Mesendoderm (in vitro differentiated cells): ENCODE measurements around the gene HBG2.
"Not testable (repeated sequence)": the region's sequence is repeated elsewhere in the genome, so short reads cannot be mapped to it uniquely, and the experiment has no call there.

Experiments used
- DNase-seq: peaks from one replicate; pipeline ENCODE4 v3.0.0; 2013
- H2AK5ac ChIP-seq: 2 replicates; pipeline ENCODE4 v1.6.1; 2013; ENCODE audit warnings: low read length, inconsistent platforms
- H2BK120ac ChIP-seq: 2 replicates; pipeline ENCODE4 v1.6.1; 2013; ENCODE audit warnings: low read depth, mild to moderate bottlenecking, low read length, moderate library complexity, mixed read lengths
- H2BK15ac ChIP-seq: replicated peaks from 2 replicates; pipeline ENCODE4 v1.6.1; 2013; ENCODE audit warnings: low read depth, mild to moderate bottlenecking, moderate library complexity
- H2BK5ac ChIP-seq: 2 replicates; pipeline ENCODE4 v1.6.1; 2013; ENCODE audit warnings: low read length, inconsistent platforms
- H3K18ac ChIP-seq: 2 replicates; pipeline ENCODE4 v1.6.1; 2013; ENCODE audit warnings: mild to moderate bottlenecking, low read length, mixed read lengths
- H3K23ac ChIP-seq: one replicate; pipeline ENCODE4 v1.6.1; 2013; ENCODE audit warnings: low read length
- H3K27ac ChIP-seq: 2 replicates; pipeline ENCODE4 v1.5.1; 2013; ENCODE audit warnings: low read depth, mild to moderate bottlenecking, inconsistent platforms, low read length, moderate library complexity
- H3K27me3 ChIP-seq: 2 replicates; pipeline ENCODE4 v1.6.1; 2013; ENCODE audit warnings: low read length, control low read depth, mild to moderate bottlenecking, inconsistent platforms; ENCODE audit not compliant: insufficient read depth, poor library complexity
- H3K36me3 ChIP-seq: 2 replicates; pipeline ENCODE4 v1.6.1; 2013; ENCODE audit warnings: low read length, inconsistent platforms; ENCODE audit not compliant: control insufficient read depth, insufficient read depth
- H3K4ac ChIP-seq: one replicate; pipeline ENCODE4 v1.6.1; 2013; ENCODE audit warnings: low read depth, mild to moderate bottlenecking, low read length, moderate library complexity
- H3K4me1 ChIP-seq: 2 replicates; pipeline ENCODE4 v1.6.1; 2013; ENCODE audit warnings: low read depth, low read length, inconsistent platforms; ENCODE audit not compliant: control insufficient read depth
- H3K4me2 ChIP-seq: 2 replicates; pipeline ENCODE4 v1.6.1; 2013; ENCODE audit warnings: low read length
- H3K4me3 ChIP-seq: 2 replicates; pipeline ENCODE4 v1.5.1; 2013; ENCODE audit warnings: mild to moderate bottlenecking, low read length
- H3K56ac ChIP-seq: one replicate; pipeline ENCODE4 v1.6.1; 2013; ENCODE audit warnings: low read length
- H3K79me1 ChIP-seq: 2 replicates; pipeline ENCODE4 v1.6.1; 2013; ENCODE audit warnings: low read length, inconsistent platforms
- H3K79me2 ChIP-seq: 2 replicates; pipeline ENCODE4 v1.6.1; 2013; ENCODE audit warnings: mild to moderate bottlenecking, low read length; ENCODE audit not compliant: control insufficient read depth, insufficient read depth
- H3K9ac ChIP-seq: 2 replicates; pipeline ENCODE4 v1.6.1; 2013; ENCODE audit warnings: low read length, inconsistent platforms
- H4K5ac ChIP-seq: one replicate; pipeline ENCODE4 v1.6.1; 2013; ENCODE audit warnings: low read length
- H4K8ac ChIP-seq: one replicate; pipeline ENCODE4 v1.6.1; 2013; ENCODE audit warnings: low read depth, mild to moderate bottlenecking, control low read depth, low read length, moderate library complexity
- WGBS: extraction: QIAGEN DNeasy Blood & Tissue Kit; methylation state at CpG from one replicate; pipeline ENCODE4 v1.1.7; 2013; ENCODE audit warnings: low lambda C conversion rate, missing lambda C conversion rate; ENCODE audit not compliant: insufficient coverage; ENCODE audit errors: extremely low coverage; 5-methylcytosine and 5-hydroxymethylcytosine counted together

The HBG2 gene

GRCh38 chr11:5258543-5259262 lies 4.1 kb upstream of the HBG2 start:
- Histone ChIP-seq H3K4ac (no peak overlapping the region), H2AK5ac (no peak overlapping the region), H3K18ac (peak overlapping the region; percentile 39), H3K4me3 (no peak overlapping the region), H3K23ac (no peak overlapping the region), H3K79me1 (no peaks in the 10 kb centered on the region), H3K4me2 (no peak overlapping the region), H3K56ac (no peak overlapping the region), H3K79me2 (no peaks in the 10 kb centered on the region), H4K8ac (no peak overlapping the region), H3K9ac (no peak overlapping the region), H3K4me1 (no peaks in the 10 kb centered on the region), H2BK5ac (no peak overlapping the region), H2BK120ac (no peak overlapping the region), H3K36me3 (no peaks in the 10 kb centered on the region), H4K5ac (no peak overlapping the region), H3K27ac (no peak overlapping the region), H3K27me3 (no peaks in the 10 kb centered on the region), H2BK15ac (no peak overlapping the region)
- peak; percentile 72 for DNase-seq
- no CpG with 5 or more reads among the region's 7 CpGs for WGBS

- Histone ChIP-seq H4K5ac (no peak overlapping the region), H3K36me3 (no peaks in the 10 kb centered on the region), H3K4me2 (no peak overlapping the region), H3K56ac (no peak overlapping the region), H3K23ac (no peak overlapping the region), H4K8ac (no peak overlapping the region), H2AK5ac (no peak overlapping the region), H3K27ac (no peak overlapping the region), H2BK15ac (no peak overlapping the region), H3K9ac (no peak overlapping the region), H3K4me1 (no peaks in the 10 kb centered on the region), H2BK5ac (no peak overlapping the region), H3K27me3 (no peaks in the 10 kb centered on the region), H2BK120ac (no peak overlapping the region), H3K18ac (no peak overlapping the region), H3K4me3 (no peak overlapping the region), H3K79me2 (no peaks in the 10 kb centered on the region), H3K4ac (no peak overlapping the region), H3K79me1 (no peaks in the 10 kb centered on the region)
- peak; percentile 72 for DNase-seq
- no CpG with 5 or more reads among the region's 2 CpGs for WGBS
These were observed 2.7 kb upstream of the HBG2 start for GRCh38 chr11:5257296-5257695.

- H3K9ac ChIP-seq, H2AK5ac ChIP-seq, H3K4me3 ChIP-seq, H3K36me3 ChIP-seq, H2BK5ac ChIP-seq, H3K4ac ChIP-seq, H3K4me2 ChIP-seq, H3K56ac ChIP-seq, H3K27me3 ChIP-seq, H2BK15ac ChIP-seq, H3K4me1 ChIP-seq, H4K8ac ChIP-seq, DNase-seq, H4K5ac ChIP-seq, H3K18ac ChIP-seq, H3K79me2 ChIP-seq, H2BK120ac ChIP-seq, H3K79me1 ChIP-seq, H3K27ac ChIP-seq, H3K23ac ChIP-seq: not testable (repeated sequence)
- WGBS: no CpG with 5 or more reads among the region's 2 CpGs
These were observed 558 bp downstream of the HBG2 start for GRCh38 chr11:5254023-5254422.

GRCh38 chr11:5253440-5253839 lies 1.1 kb downstream of the HBG2 start:
- H3K36me3 ChIP-seq, DNase-seq, H4K8ac ChIP-seq, H2BK15ac ChIP-seq, H2BK120ac ChIP-seq, H3K79me1 ChIP-seq, H4K5ac ChIP-seq, H3K4me2 ChIP-seq, H3K9ac ChIP-seq, H3K18ac ChIP-seq, H3K4me3 ChIP-seq, H3K56ac ChIP-seq, H3K4ac ChIP-seq, H3K27ac ChIP-seq, H2AK5ac ChIP-seq, H3K4me1 ChIP-seq, H2BK5ac ChIP-seq, H3K23ac ChIP-seq, H3K79me2 ChIP-seq, H3K27me3 ChIP-seq: not testable (repeated sequence)
- no CpG with 5 or more reads among the region's 5 CpGs for WGBS

- no peak overlapping the region for H3K18ac ChIP-seq
- H2AK5ac ChIP-seq: no peak overlapping the region
- no peak overlapping the region for H2BK5ac ChIP-seq
- H3K79me1 ChIP-seq: no peaks in the 10 kb centered on the region
- H3K27ac ChIP-seq: no peak overlapping the region
- H2BK15ac ChIP-seq: no peak overlapping the region
- DNase-seq: no peak
- H4K8ac ChIP-seq: no peak overlapping the region
- no peak overlapping the region for H3K56ac ChIP-seq
- no peak overlapping the region for H2BK120ac ChIP-seq
- H3K4me1 ChIP-seq: no peaks in the 10 kb centered on the region
- H3K79me2 ChIP-seq: no peaks in the 10 kb centered on the region
- H3K4me2 ChIP-seq: no peak overlapping the region
- no peak overlapping the region for H3K4ac ChIP-seq
- WGBS: no CpG with 5 or more reads among the region's 1 CpG
- no peaks in the 10 kb centered on the region for H3K27me3 ChIP-seq
- no peaks in the 10 kb centered on the region for H3K36me3 ChIP-seq
- no peak overlapping the region for H3K23ac ChIP-seq
- H3K4me3 ChIP-seq: no peak overlapping the region
- H3K9ac ChIP-seq: no peak overlapping the region
- H4K5ac ChIP-seq: no peak overlapping the region
These were observed 1.7 kb downstream of the HBG2 start for GRCh38 chr11:5252919-5253265.
